ENCODE results near the gene EPSTI1. TPM values are rescaled to one million over a fixed set of nuclear protein-coding genes. Genes with fewer than 3 reads are reported as not detected.

EPSTI1 gene
- total and polyA plus RNA-seq, 4 donors = 3.7 to 20.1 (median 15.2) TPM

- ATAC-seq (ENCODE audit: insufficient read depth, low FRiP score) (no peak), DNase-seq (no peak)
- no peaks in the 10 kb centered on the region for H3K27me3 ChIP-seq (ENCODE audit: control insufficient read depth in 3 of 3, insufficient read depth in 3 of 3, low read length in 2 of 3)
- H3K27ac ChIP-seq (ENCODE audit: low read depth in 1 of 2, low read length in 1 of 2) = no peak overlapping the region
- peaks cover 0 to 12% (median 7%) of the 10 kb centered on the region in 5 donors for H3K4me1 ChIP-seq (ENCODE audit: control insufficient read depth in 5 of 5, insufficient read depth in 5 of 5, low read length in 5 of 5)
- TF ChIP-seq CTCF (IDR thresholded peaks at IDR 0.05; ENCODE audit: control extremely low read depth, extremely low read depth) = no peak
- peaks cover 2 to 19% (median 4%) of the 10 kb centered on the region in 4 donors for H3K36me3 ChIP-seq (ENCODE audit: control insufficient read depth in 4 of 4, insufficient read depth in 4 of 4, low read length in 4 of 4)
- no peak overlapping the region for H3K4me3 ChIP-seq
- H3K9ac ChIP-seq (ENCODE audit: insufficient read depth in 1 of 2, low read length in 2 of 2) = no peak overlapping the region
- 45 to 75% methylated on average over 4 of the region's 4 CpGs for WGBS, 2 donors
- peaks cover 0 to 4% (median 0%) of the 10 kb centered on the region in 4 donors for H3K9me3 ChIP-seq (ENCODE audit: control insufficient read depth in 4 of 4, insufficient read depth in 3 of 4, low read length in 3 of 4)
Measured at GRCh38 chr13:43031881-43032280, 39.8 kb upstream of the EPSTI1 start.

- H3K27ac ChIP-seq (ENCODE audit: low read depth in 1 of 2, low read length in 1 of 2) = no peak overlapping the region
- TF ChIP-seq CTCF (IDR thresholded peaks at IDR 0.05; ENCODE audit: control extremely low read depth, extremely low read depth) = no peak
- peaks cover 0 to 4% (median 0%) of the 10 kb centered on the region in 4 donors for H3K9me3 ChIP-seq (ENCODE audit: control insufficient read depth in 4 of 4, insufficient read depth in 3 of 4, low read length in 3 of 4)
- H3K4me1 ChIP-seq (ENCODE audit: control insufficient read depth in 5 of 5, insufficient read depth in 5 of 5, low read length in 5 of 5) = peaks cover 0 to 7% (median 2%) of the 10 kb centered on the region in 5 donors
- peaks cover 2 to 19% (median 4%) of the 10 kb centered on the region in 4 donors for H3K36me3 ChIP-seq (ENCODE audit: control insufficient read depth in 4 of 4, insufficient read depth in 4 of 4, low read length in 4 of 4)
- WGBS, 2 donors = 94% methylated on average over 4 of the region's 4 CpGs
- H3K9ac ChIP-seq (ENCODE audit: insufficient read depth in 1 of 2, low read length in 2 of 2) = no peak overlapping the region
- DNase-seq = no peak
- H3K4me3 ChIP-seq = no peak overlapping the region
- no peaks in the 10 kb centered on the region for H3K27me3 ChIP-seq (ENCODE audit: control insufficient read depth in 3 of 3, insufficient read depth in 3 of 3, low read length in 2 of 3)
- ATAC-seq (ENCODE audit: insufficient read depth, low FRiP score) = no peak
Measured at GRCh38 chr13:43030548-43030947, 38.5 kb upstream of the EPSTI1 start.

GRCh38 chr13:43026262-43026661, 34.2 kb upstream of the EPSTI1 start:
- Histone ChIP-seq H3K36me3 (ENCODE audit: control insufficient read depth in 4 of 4, insufficient read depth in 4 of 4, low read length in 4 of 4) (peaks cover 0 to 3% (median 2%) of the 10 kb centered on the region in 4 donors), H3K27me3 (ENCODE audit: control insufficient read depth in 3 of 3, insufficient read depth in 3 of 3, low read length in 2 of 3) (no peaks in the 10 kb centered on the region), H3K4me3 (no peak overlapping the region), H3K4me1 (ENCODE audit: control insufficient read depth in 5 of 5, insufficient read depth in 5 of 5, low read length in 5 of 5) (peaks cover 0 to 14% (median 7%) of the 10 kb centered on the region in 5 donors), H3K9me3 (ENCODE audit: control insufficient read depth in 4 of 4, insufficient read depth in 3 of 4, low read length in 3 of 4) (no peaks in the 10 kb centered on the region), H3K27ac (ENCODE audit: low read depth in 1 of 2, low read length in 1 of 2) (no peak overlapping the region), H3K9ac (ENCODE audit: insufficient read depth in 1 of 2, low read length in 2 of 2) (peak overlapping the region in 1 of 2 donors; percentile 38)
- no peak for TF ChIP-seq CTCF (IDR thresholded peaks at IDR 0.05; ENCODE audit: control extremely low read depth, extremely low read depth)
- ATAC-seq (ENCODE audit: insufficient read depth, low FRiP score) = no peak
- DNase-seq = peak in 2 of 3 donors; percentile 29 to 40
- WGBS, 2 donors = 20 to 35% methylated on average over 2 of the region's 2 CpGs

Data from lung (tissue), 12 donors.